GM19043 (cell line): ENCODE results near the gene MND1.
A peak's percentile ranks its signal among the peaks of the same experiment; 100 is the strongest.

ENCODE experiments used
- ATAC-seq: cut with Tn5 transposase; IDR thresholded peaks from one replicate; pipeline ENCODE4 v1.9.1; 2021; ENCODE audit warnings: low read depth; ENCODE audit not compliant: unreplicated experiment

MND1 gene

GRCh38 chr4:153344131-153345011 lies at the start of gene MND1:
Gene MND1, plus strand, starts transcription at chr4:153344688. Its CDS starts 50 bp downstream, at chr4:153344738.
- peak; percentile 72 for ATAC-seq

DNA sequence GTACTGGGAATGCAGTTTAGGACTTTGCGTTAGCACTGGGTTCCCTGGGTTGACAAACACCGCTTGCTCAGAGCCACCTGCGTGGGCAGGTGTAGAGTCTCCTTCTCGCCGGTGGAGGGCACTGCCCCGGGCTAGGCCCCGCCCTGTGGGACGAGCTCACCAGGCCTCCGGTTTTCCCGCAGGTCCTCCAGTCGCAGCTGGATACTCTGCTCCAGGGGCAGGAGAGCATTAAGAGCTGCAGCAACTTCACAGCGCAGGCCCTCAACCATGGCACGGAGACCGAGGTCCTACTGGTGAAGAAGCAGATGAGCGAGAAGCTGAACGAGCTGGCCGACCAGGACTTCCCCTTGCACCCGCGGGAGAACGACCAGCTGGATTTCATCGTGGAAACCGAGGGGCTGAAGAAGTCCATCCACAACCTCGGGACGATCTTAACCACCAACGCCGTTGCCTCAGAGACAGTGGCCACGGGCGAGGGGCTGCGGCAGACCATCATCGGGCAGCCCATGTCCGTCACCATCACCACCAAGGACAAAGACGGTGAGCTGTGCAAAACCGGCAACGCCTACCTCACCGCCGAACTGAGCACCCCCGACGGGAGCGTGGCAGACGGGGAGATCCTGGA lies 49.2 kb upstream of the MND1 start:
- ATAC-seq = no peak

DNA sequence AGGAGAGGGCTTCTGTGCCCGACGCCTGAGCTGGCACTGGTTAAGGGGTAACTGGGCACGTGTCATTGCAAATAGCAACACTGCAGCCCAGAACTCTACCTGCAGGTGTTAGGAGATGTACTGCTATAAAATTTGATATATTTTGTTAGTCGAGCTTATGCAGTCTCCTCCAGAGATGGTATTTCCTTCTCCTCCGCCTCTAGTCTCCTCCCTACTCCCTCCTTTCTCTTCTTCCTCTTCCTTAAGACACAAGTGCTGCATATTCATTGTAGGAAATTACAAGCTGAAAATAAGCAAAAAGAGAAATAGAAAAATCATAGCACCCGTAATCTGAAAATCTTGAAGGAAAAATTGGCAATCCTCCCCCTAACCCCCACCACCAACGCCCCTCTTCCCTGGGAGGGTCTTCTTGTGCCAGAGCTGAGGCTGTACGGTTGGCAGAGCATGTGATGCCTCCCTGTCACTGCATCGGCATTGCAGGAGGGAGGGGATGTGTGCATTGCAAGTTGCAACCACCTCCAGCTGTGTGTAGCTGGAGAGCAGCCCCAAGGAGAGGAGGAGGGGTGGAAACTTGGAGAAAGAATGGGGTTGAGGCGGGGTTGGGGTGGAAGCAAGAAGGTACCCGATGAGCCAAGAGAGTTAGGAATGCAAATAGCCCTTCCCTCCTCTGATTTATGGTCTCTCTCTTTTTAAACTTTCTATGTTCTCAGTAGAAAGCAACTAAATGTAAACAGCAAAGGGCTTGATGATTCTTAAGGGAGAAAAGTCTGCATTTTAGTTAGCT lies 48.3 kb upstream of the MND1 start:
- no peak for ATAC-seq

DNA sequence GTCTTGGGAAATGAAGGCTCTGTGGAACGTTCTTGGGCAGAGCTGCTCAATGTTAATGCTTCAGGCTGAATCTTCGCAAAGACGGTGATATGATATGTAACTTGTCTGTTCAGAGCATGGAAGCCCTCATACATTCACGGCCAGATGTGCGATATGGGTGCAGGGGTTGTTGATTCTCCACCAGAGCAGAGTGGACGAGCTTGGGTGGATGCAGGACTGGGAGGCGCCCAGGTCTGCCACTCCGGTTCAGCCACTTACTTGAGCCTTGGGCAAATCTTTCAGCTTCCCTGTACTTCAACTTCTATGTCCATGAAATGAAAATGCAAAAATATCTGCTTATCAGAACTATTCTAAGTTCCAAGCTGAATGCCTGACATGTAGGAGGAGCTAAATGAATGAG lies 47.4 kb upstream of the MND1 start:
- ATAC-seq = no peak

GRCh38 chr4:153310793-153311192 lies 33.7 kb upstream of the MND1 start:
- no peak for ATAC-seq

DNA sequence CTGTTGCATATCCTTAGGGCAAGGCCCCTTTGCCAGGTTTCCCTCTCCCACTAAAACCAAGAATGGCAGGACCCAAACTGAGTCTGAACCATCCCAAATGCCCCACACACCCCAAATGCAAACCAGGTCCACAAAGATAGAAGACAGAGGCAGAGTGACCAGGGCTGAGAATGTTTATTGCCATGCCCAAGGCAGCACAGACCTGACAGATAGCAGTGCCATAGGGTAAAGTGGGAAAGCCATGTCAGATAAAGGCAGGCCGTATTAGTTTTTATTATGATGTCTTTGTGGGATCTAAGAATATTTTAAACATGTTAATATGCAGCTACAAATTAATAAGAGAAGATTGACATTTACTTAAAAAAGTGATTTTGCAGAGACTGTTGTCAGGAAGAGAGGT lies 29.6 kb upstream of the MND1 start:
- no peak for ATAC-seq

DNA sequence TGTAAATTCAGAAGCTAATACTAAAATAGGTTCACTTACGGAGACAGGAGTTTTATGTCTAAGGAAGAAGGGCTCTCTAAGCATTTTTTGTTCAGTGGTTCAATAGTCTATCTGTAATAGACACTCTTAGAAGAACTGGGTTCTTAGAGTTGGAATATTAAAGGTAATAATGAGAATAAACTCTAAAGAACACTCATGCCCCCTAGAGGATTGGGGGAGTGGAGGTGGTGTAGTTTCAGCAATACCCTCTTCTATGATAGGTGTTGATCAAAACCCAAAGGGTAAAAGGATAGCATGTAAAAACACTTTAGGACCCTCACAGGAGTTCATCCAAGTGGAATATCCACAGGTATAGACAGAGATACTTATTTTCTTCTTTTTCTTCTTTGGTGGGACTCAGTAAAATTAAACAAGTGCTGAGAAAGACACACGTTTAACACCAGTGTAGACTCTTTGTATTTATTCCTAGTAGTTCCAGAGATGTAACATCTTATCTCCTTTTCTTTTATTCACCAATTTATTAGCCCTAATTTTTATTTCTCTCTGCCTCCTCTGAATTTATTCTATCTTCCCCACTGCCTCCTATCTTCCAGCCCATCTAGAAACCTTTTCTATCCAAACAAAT lies 25.7 kb upstream of the MND1 start:
- peak; percentile 66 for ATAC-seq

DNA sequence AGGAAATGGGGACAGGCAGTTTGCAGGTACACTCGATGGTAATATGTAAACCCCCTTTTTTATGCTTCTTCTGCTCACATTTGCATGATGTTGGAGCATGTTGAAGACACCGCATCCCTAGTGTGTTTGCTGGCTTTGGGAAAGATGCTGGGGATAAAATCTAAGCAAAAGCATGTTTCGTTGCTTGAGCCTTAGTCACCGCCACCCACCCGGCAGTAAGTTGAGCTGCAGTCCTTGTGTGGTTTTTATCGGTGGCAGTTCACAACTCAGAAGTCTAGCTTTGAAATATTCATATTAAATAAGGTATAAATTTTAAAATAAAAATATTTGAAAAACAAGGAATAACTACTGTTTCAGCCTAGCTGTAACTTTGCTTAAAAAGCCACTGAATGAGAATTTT lies 21.7 kb upstream of the MND1 start:
- no peak for ATAC-seq

DNA sequence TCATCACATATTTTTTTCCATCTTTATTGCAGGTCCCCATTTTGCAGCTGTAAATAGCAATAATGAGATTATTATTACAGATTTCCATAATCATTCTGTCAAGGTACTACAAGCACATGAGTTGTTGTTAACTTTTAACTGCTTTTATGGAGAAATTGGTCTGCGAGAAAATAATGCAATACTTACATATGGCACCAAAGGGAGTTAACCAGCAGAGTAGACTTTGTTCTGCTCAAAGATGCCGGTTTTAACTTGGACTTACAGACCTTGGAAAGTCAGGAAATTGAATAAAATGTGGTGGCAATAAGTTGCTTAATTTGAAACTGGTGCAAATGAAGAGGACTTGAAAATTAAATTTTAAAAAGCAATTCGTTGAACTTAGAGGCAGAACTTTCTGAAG lies 20.4 kb upstream of the MND1 start:
- ATAC-seq = no peak

DNA sequence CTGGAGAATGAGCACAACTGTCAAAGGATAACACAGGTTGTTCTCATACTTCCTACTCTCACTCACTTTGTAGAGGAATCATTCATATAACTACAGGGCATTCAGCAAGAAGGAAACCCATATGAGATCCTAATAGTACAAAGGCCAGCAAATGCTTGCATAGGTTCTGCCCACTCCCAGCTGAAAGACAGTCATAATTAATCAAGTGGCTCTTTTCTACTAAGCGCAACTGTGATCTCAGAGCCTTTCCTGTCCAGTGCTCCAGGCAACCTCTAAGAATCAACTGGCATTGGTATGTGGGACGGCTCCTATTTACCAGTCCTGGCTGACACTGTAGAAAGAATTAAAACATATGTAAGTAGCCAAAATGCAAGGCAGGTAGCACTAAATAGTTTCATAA lies 18.9 kb upstream of the MND1 start:
- no peak for ATAC-seq

DNA sequence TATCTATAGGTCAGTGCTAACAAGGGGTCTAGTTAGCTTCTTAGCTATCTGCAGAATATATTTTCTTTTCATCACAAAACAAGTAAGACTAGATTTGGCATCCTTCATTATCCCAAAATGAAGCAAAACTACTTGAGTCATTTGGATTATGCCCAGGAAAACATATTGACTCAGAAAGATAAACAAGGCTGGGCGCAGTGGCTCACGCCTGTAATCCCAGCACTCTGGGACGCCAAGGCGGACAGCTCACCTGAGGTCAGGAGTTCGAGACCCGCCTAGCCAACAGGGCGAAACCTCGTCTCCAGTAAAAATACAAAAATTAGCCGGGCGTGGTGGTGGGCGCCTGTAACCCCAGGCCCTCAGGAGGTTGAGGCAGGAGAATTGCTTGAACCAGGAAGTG lies 18.0 kb upstream of the MND1 start:
- ATAC-seq = no peak

- ATAC-seq = no peak
Observed at GRCh38 chr4:153327247-153327646, 17.2 kb upstream of the MND1 start.

DNA sequence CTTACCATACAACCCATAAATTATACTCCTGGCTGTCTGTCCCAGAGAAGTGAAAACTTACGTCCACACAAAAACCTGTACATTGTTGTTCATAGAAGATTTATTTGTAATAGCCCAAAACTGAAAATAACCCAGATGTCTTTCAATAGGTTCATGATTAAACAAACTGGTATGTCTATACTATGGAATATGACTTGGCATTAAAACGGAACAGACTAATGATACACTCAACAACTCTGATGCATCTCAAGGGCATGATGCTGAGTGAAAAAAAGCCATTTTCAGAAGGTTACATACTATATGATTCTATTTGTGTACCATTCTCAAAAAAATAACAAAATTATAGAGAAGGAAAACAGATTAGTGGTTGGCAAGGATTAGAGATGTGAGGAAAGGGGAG lies 11.6 kb upstream of the MND1 start:
- no peak for ATAC-seq

DNA sequence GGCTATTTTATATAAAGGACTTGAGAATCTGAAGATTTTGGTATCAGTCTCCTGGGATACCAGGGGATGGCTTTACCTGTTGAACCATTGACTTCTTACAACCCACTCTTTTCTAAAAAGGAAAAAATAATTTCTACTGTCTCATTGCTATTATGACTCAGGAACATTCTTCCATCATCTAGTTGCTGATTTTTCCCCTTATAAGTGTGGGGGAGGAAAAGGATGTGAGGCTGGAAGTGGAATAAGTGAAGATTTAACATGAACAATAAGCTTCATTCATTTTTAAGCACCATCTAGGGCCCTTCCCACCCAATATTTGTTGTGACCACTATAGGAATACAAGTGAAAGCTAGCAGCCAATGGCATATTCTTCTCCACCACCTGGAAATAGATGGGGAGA lies 10.6 kb upstream of the MND1 start:
- no peak for ATAC-seq

GRCh38 chr4:153335665-153336064 lies 8.8 kb upstream of the MND1 start:
- no peak for ATAC-seq

GRCh38 chr4:153337686-153338085 lies 6.8 kb upstream of the MND1 start:
- no peak for ATAC-seq

GRCh38 chr4:153341575-153342090 lies 2.9 kb upstream of the MND1 start:
- ATAC-seq = no peak

DNA sequence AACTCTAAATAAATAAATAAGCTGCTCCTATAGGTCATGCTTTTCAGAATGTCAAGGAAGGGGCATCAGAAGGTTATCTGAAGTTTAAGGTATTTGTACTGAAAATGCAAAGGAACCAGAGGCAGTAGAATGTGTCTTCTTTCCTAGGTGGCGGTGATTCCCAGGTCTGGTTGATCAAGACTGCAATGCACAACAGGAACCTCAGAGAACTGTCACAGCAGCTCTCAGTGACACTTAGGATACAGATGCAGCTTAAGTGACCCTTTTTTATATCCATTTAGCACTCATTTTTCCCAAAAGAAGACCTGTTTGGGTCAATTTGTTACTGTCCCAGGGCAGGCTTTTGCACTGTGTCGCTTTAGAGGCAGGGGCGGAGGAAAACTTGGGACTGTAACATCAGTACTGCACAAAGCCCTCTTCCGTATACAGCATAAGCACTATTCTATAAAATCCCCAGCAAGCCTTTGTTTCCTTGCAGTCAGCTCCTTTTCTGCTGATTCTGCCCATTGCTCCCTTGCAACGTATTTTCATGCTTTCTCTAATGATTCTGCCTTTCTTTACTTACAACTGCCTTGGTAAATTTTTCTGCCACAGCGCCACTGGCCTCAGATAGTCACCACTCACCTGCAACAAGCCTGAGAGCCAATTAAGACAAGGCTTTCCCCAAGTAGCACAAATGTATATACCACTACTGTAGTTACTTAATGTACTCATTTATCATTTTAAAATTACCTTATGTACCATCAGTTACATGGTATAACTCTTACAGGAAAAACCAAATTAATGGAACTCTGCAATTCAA lies 1.5 kb upstream of the MND1 start:
- ATAC-seq = no peak

DNA sequence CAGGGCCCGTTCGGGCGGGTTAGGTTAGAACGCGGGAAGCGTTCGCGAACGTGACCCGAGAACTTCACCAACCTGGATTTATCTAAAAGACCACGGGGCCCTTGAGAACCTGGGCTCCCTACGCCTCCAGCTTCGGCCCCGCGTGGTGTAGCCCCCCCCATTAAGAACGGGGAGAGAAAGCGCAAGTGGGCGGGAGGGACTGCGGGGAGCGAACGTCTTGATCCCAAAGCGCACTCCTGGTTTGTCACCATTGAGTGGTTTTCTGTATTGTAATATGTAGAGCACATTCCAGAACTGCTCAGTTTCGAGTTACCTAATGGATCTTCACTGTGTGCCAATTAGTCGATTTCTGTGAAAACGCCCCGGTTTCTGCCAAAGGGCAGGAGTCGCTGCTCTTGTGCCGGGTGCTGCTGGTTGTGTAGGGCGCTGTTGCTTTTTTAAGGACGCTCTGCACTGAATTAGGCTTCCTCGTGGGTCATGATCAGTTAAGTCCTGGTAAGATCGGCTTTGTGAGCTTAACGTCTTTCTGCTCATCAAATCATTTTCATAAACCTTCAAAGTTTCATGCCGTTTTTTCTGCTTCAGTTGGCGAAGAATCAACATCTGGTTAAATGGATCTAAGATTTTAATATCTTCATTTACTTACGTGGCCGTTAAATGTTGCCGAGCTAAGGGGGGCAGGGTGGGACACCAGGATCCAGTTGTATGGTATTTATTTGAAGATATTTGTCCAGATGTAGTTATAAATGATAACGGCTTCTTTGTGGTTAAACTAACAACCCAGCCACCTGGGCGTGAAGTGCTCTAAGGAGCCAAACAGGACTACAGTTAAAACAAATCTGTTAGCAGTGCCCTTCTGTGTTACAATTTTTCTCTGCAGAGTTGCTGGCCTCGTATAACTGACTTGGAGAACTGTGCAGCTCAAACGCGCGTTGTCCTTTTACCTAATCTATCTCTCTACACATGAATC lies 809 bp downstream of the MND1 start:
- peak; percentile 40 for ATAC-seq
